Mucosa of rectum (tissue), 2 donors: ENCODE data around the gene NEDD4L.

ENCODE experiments used
- H3K27ac ChIP-seq, 2 donors: one replicate each; pipeline ENCODE4 v1.7.0; 2013; ENCODE audit warnings: inconsistent platforms in 2 of 2, low read depth in 2 of 2, low read length in 2 of 2
- H3K27me3 ChIP-seq, 2 donors: one replicate each; pipeline ENCODE4 v1.7.0; 2013; ENCODE audit warnings: low read length in 2 of 2; ENCODE audit not compliant: control insufficient read depth in 2 of 2, insufficient read depth in 2 of 2
- H3K36me3 ChIP-seq, 2 donors: one replicate each; pipeline ENCODE4 v1.7.0; 2013; ENCODE audit warnings: low read length in 2 of 2; ENCODE audit not compliant: control insufficient read depth in 2 of 2, insufficient read depth in 2 of 2
- H3K4me1 ChIP-seq, 2 donors: one replicate each; pipeline ENCODE4 v1.7.0; 2013; ENCODE audit warnings: low read length in 2 of 2, mild to moderate bottlenecking in 1 of 2; ENCODE audit not compliant: control insufficient read depth in 2 of 2, insufficient read depth in 2 of 2
- H3K4me3 ChIP-seq, 2 donors: one replicate each; pipeline ENCODE4 v1.7.0; 2013; ENCODE audit warnings: low read length in 2 of 2
- H3K9ac ChIP-seq, 2 donors: one replicate each; pipeline ENCODE4 v1.7.0; 2013; ENCODE audit warnings: low read length in 2 of 2, low read depth in 1 of 2, mild to moderate bottlenecking in 1 of 2
- H3K9me3 ChIP-seq, 2 donors: one replicate each; pipeline ENCODE4 v1.7.0; 2013; ENCODE audit warnings: low read length in 2 of 2; ENCODE audit not compliant: control insufficient read depth in 2 of 2
- donor health status: healthy.
- donor health status: Normal muscosa, but diverticular disease.

Gene NEDD4L

GRCh38 chr18:58186258-58186948, 142.4 kb downstream of the NEDD4L start:
- Histone ChIP-seq H3K4me3 (no peak overlapping the region), H3K4me1 (peaks cover 15 to 17% of the 10 kb centered on the region in 2 donors), H3K9me3 (no peaks in the 10 kb centered on the region), H3K36me3 (no peaks in the 10 kb centered on the region), H3K27me3 (no peaks in the 10 kb centered on the region), H3K9ac (no peak overlapping the region), H3K27ac (peak overlapping the region; percentile 15 to 39)

- Histone ChIP-seq H3K9ac (no peak overlapping the region), H3K4me1 (peaks cover 14 to 16% of the 10 kb centered on the region in 2 donors), H3K9me3 (no peaks in the 10 kb centered on the region), H3K4me3 (no peak overlapping the region), H3K27ac (no peak overlapping the region), H3K27me3 (no peaks in the 10 kb centered on the region), H3K36me3 (no peaks in the 10 kb centered on the region)
Measured at GRCh38 chr18:58187674-58188073, 143.6 kb downstream of the NEDD4L start.

GRCh38 chr18:58188996-58189395, 145.0 kb downstream of the NEDD4L start:
- no peak overlapping the region for H3K4me3 ChIP-seq
- no peaks in the 10 kb centered on the region for H3K9me3 ChIP-seq
- no peaks in the 10 kb centered on the region for H3K36me3 ChIP-seq
- no peaks in the 10 kb centered on the region for H3K27me3 ChIP-seq
- no peak overlapping the region for H3K9ac ChIP-seq
- H3K4me1 ChIP-seq: peaks cover 6 to 12% of the 10 kb centered on the region in 2 donors
- no peak overlapping the region for H3K27ac ChIP-seq

GRCh38 chr18:58190842-58191530, 147.0 kb downstream of the NEDD4L start:
- Histone ChIP-seq H3K36me3 (no peaks in the 10 kb centered on the region), H3K4me3 (no peak overlapping the region), H3K9me3 (no peaks in the 10 kb centered on the region), H3K27me3 (no peaks in the 10 kb centered on the region), H3K27ac (no peak overlapping the region), H3K9ac (no peak overlapping the region), H3K4me1 (peaks cover 12 to 19% of the 10 kb centered on the region in 2 donors)

- no peak overlapping the region for H3K27ac ChIP-seq
- no peaks in the 10 kb centered on the region for H3K9me3 ChIP-seq
- no peak overlapping the region for H3K4me3 ChIP-seq
- H3K9ac ChIP-seq: no peak overlapping the region
- peaks cover 12 to 18% of the 10 kb centered on the region in 2 donors for H3K4me1 ChIP-seq
- no peaks in the 10 kb centered on the region for H3K27me3 ChIP-seq
- no peaks in the 10 kb centered on the region for H3K36me3 ChIP-seq
Measured at GRCh38 chr18:58191626-58192025, 147.6 kb downstream of the NEDD4L start.

GRCh38 chr18:58192519-58192918, 148.5 kb downstream of the NEDD4L start:
- H3K4me1 ChIP-seq: peaks cover 13 to 21% of the 10 kb centered on the region in 2 donors
- H3K4me3 ChIP-seq: no peak overlapping the region
- no peaks in the 10 kb centered on the region for H3K36me3 ChIP-seq
- no peak overlapping the region for H3K27ac ChIP-seq
- H3K9ac ChIP-seq: no peak overlapping the region
- no peaks in the 10 kb centered on the region for H3K9me3 ChIP-seq
- no peaks in the 10 kb centered on the region for H3K27me3 ChIP-seq

- no peak overlapping the region for H3K27ac ChIP-seq
- H3K9ac ChIP-seq: no peak overlapping the region
- peaks cover 20 to 23% of the 10 kb centered on the region in 2 donors for H3K4me1 ChIP-seq
- H3K36me3 ChIP-seq: no peaks in the 10 kb centered on the region
- H3K9me3 ChIP-seq: no peaks in the 10 kb centered on the region
- H3K4me3 ChIP-seq: no peak overlapping the region
- no peaks in the 10 kb centered on the region for H3K27me3 ChIP-seq
Measured at GRCh38 chr18:58194028-58194427, 150.0 kb downstream of the NEDD4L start.

GRCh38 chr18:58195278-58195765, 151.3 kb downstream of the NEDD4L start:
- Histone ChIP-seq H3K9me3 (no peaks in the 10 kb centered on the region), H3K36me3 (no peaks in the 10 kb centered on the region), H3K27me3 (no peaks in the 10 kb centered on the region), H3K9ac (peak overlapping the region; percentile 40 to 65), H3K4me3 (peak overlapping the region; percentile 42 to 75), H3K27ac (peak overlapping the region; percentile 38 to 76), H3K4me1 (peaks cover 20 to 23% of the 10 kb centered on the region in 2 donors)

GRCh38 chr18:58196164-58196563, 152.1 kb downstream of the NEDD4L start:
- Histone ChIP-seq H3K9ac (peak overlapping the region in 1 of 2 donors; percentile 65), H3K4me3 (peak overlapping the region; percentile 42 to 75), H3K27ac (peak overlapping the region; percentile 75 to 86), H3K4me1 (peaks cover 20 to 23% of the 10 kb centered on the region in 2 donors), H3K9me3 (no peaks in the 10 kb centered on the region), H3K27me3 (no peaks in the 10 kb centered on the region), H3K36me3 (no peaks in the 10 kb centered on the region)
